Thoracic aorta (tissue), 2 donors: Measurements from ENCODE around the gene ANTXR1. TPM values are rescaled to one million over a fixed set of nuclear protein-coding genes. Genes with fewer than 3 reads are reported as not detected.

Experiments used
- ATAC-seq: fragments of 150-250 bp; one replicate; pipeline ENCODE4 v1.8.0; 2017; ENCODE audit warnings: low read depth; ENCODE audit not compliant: insufficient number of reproducible peaks, low FRiP score
- DNase-seq: peaks from one replicate; pipeline ENCODE4 v3.0.0-alpha.2; 2020; ENCODE audit warnings: low spot score
- H3K27ac ChIP-seq, 2 donors: fragments of 200-600 bp; sonication (generic); 1 replicate in 1 of 2; 2 replicates in 1 of 2; pipeline ENCODE4 v1.5.1; 2016; ENCODE audit warnings: mild to moderate bottlenecking in 2 of 2, moderate library complexity in 2 of 2
- H3K27me3 ChIP-seq: fragments of 200-600 bp; sonication (generic); replicated peaks from 2 replicates; pipeline ENCODE4 v1.6.0; 2016; ENCODE audit warnings: mild to moderate bottlenecking; ENCODE audit not compliant: insufficient read depth
- H3K36me3 ChIP-seq: fragments of 200-600 bp; sonication (generic); one replicate; pipeline ENCODE4 v1.5.1; 2016
- H3K4me1 ChIP-seq, 2 donors: fragments of 200-600 bp; sonication (generic); 1 replicate in 1 of 2; 2 replicates in 1 of 2; pipeline versions ENCODE4 v1.5.1 to v1.6.0; 2016; ENCODE audit warnings: low read depth in 2 of 2, mild to moderate bottlenecking in 1 of 2; ENCODE audit not compliant: control insufficient read depth in 1 of 2
- H3K4me3 ChIP-seq: fragments of 200-600 bp; sonication (generic); 2 replicates; pipeline ENCODE4 v1.5.1; 2016; ENCODE audit warnings: mild to moderate bottlenecking
- H3K9me3 ChIP-seq: fragments of 200-600 bp; sonication (generic); 2 replicates; pipeline ENCODE4 v1.5.1; 2016
- CTCF ChIP-seq: fragments of 200-600 bp; sonication (generic); IDR thresholded peaks from one replicate; pipeline ENCODE4 v1.5.1; 2019; ENCODE audit warnings: antibody characterized with exemption
- total RNA-seq, 2 donors: library from RNA; depleted of rRNA; stranded (reverse); fragments of >200 nt; gene quantifications; one replicate each; pipeline versions ENCODE4 v1.1.0 to v1.2.3, GENCODE V29; 2016

Gene ANTXR1
- total RNA-seq, 2 donors from 2014 or later: 253 to 313 TPM

GRCh38 chr2:69124343-69124742 is 111.4 kb downstream of the ANTXR1 start:
- Histone ChIP-seq H3K27ac (no peak overlapping the region), H3K9me3 (no peaks in the 10 kb centered on the region), H3K27me3 (no peaks in the 10 kb centered on the region), H3K36me3 (peaks cover 8% of the 10 kb centered on the region), H3K4me3 (no peak overlapping the region), H3K4me1 (peaks cover 16 to 40% of the 10 kb centered on the region in 2 donors)
- DNase-seq (no peak), ATAC-seq (no peak)
- TF ChIP-seq CTCF: no peak

GRCh38 chr2:69125816-69126215 is 112.8 kb downstream of the ANTXR1 start:
- TF ChIP-seq CTCF: no peak
- Histone ChIP-seq H3K4me3 (no peak overlapping the region), H3K9me3 (no peaks in the 10 kb centered on the region), H3K27me3 (no peaks in the 10 kb centered on the region), H3K27ac (no peak overlapping the region), H3K36me3 (peaks cover 12% of the 10 kb centered on the region), H3K4me1 (peaks cover 12 to 25% of the 10 kb centered on the region in 2 donors)
- DNase-seq: no peak
- ATAC-seq: no peak

- Histone ChIP-seq H3K27me3 (no peaks in the 10 kb centered on the region), H3K4me3 (no peak overlapping the region), H3K27ac (no peak overlapping the region), H3K36me3 (peaks cover 12% of the 10 kb centered on the region), H3K4me1 (peaks cover 12 to 26% of the 10 kb centered on the region in 2 donors), H3K9me3 (no peaks in the 10 kb centered on the region)
- ATAC-seq (no peak), DNase-seq (no peak)
- TF ChIP-seq CTCF: no peak
These were observed 113.4 kb downstream of the ANTXR1 start for GRCh38 chr2:69126341-69126740.

- Histone ChIP-seq H3K27me3 (no peaks in the 10 kb centered on the region), H3K4me1 (peaks cover 3 to 34% of the 10 kb centered on the region in 2 donors), H3K4me3 (no peak overlapping the region), H3K36me3 (peaks cover 4% of the 10 kb centered on the region), H3K27ac (peak overlapping the region; percentile 40 to 48), H3K9me3 (no peaks in the 10 kb centered on the region)
- TF ChIP-seq CTCF: no peak
- DNase-seq: no peak
- no peak for ATAC-seq
These were observed 118.5 kb downstream of the ANTXR1 start for GRCh38 chr2:69131452-69131851.

- no peak for TF ChIP-seq CTCF
- Histone ChIP-seq H3K27ac (peak overlapping the region; percentile 40 to 48), H3K4me1 (peaks cover 3 to 34% of the 10 kb centered on the region in 2 donors), H3K27me3 (no peaks in the 10 kb centered on the region), H3K36me3 (peaks cover 4% of the 10 kb centered on the region), H3K9me3 (no peaks in the 10 kb centered on the region), H3K4me3 (no peak overlapping the region)
- ATAC-seq: no peak
- DNase-seq: no peak
These were observed 119.2 kb downstream of the ANTXR1 start for GRCh38 chr2:69131983-69132675.
